ENCODE measurements around the gene AGL.
A peak's percentile ranks its signal among the peaks of the same experiment; 100 is the strongest.
"Not testable (repeated sequence)": the region's sequence is repeated elsewhere in the genome, so short reads cannot be mapped to it uniquely, and the experiment has no call there.

Gene AGL

DNA sequence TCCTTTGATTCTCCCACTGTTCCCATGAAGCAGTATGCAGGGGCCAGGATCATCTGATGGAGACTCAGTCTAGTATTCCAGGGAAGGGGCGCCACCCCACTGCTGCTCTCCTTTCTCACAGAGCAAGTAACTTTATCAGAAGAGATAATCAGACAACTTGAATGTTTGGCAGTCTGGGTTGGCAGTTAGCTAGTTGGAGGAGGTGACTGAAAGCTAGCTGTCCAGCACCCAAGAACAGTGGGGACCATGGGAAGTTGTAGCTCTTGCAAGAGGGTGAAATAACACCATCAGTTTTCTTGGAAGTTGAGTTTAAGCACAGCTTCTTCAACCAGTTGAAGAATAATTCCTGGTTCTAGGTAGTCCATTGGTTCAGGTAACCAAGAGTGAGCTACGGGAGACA, 22.2 kb upstream of the AGL start:
- TF ChIP-seq, protein P1, sequence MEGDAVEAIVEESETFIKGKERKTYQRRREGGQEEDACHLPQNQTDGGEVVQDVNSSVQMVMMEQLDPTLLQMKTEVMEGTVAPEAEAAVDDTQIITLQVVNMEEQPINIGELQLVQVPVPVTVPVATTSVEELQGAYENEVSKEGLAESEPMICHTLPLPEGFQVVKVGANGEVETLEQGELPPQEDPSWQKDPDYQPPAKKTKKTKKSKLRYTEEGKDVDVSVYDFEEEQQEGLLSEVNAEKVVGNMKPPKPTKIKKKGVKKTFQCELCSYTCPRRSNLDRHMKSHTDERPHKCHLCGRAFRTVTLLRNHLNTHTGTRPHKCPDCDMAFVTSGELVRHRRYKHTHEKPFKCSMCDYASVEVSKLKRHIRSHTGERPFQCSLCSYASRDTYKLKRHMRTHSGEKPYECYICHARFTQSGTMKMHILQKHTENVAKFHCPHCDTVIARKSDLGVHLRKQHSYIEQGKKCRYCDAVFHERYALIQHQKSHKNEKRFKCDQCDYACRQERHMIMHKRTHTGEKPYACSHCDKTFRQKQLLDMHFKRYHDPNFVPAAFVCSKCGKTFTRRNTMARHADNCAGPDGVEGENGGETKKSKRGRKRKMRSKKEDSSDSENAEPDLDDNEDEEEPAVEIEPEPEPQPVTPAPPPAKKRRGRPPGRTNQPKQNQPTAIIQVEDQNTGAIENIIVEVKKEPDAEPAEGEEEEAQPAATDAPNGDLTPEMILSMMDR (IDR thresholded peaks at IDR 0.05; ENCODE audit: insufficient read depth, low read length, missing control alignments) = no peak
- H3K4me3 ChIP-seq (ENCODE audit: low read depth, low read length) = no peak overlapping the region
- DNase-seq (ENCODE audit: low read depth, low spot score) = no peak
- POLR2A ChIA-PET = no interaction called here
- CTCF ChIA-PET = interaction anchor here (0.7 to 1.4 kb wide), 2 partner anchors 16 to 631 kb away, joined by 3 to 4 read pairs; no protein-coding TSS in a partner anchor

DNA sequence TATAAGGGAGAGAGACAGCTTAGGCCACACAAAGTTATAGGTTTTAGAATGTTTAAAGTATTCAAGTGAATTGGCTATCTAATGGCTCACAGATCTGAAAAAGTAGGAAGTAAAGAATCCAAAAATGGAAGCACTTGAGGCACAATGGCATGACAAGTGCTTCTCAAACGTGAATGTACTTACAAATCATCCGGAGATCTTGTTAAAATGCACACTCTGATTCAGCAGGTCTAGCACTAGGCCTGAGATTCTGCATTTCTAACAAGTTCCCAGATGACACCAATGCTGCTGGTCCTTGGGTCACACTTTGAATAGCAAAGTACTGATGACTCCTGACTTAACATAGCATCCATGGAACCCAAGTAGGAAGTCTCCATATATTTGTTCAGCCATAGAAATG, 20.9 kb upstream of the AGL start:
- DNase-seq (ENCODE audit: low read depth, low spot score) = no peak

DNA sequence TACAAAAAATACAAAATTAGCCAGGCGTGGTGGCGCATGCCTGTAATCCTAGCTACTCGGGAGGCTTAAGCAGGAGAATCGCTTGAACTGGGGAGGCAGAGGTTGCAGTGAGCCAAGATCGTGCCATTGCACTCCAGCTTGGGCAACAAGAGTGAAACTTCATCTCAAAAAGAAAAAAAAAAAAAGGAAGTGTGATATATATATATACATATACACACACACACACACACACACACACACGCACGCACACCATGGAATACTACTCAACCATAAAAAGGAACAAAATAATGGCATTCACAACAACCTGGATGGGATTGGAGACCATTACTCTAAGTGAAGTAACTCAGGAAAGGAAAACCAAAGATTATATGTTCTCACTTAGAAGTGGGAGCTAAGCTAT, 16.2 kb upstream of the AGL start:
- POLR2A ChIA-PET = not testable (repeated sequence)

More for the DNA sequence above, 20.9 kb upstream of the AGL start:
- TF ChIP-seq, protein P1 (IDR thresholded peaks at IDR 0.05; ENCODE audit: insufficient read depth, low read length, missing control alignments) = no peak
- CTCF ChIA-PET = no interaction called here
- POLR2A ChIA-PET = no interaction called here
- H3K4me3 ChIP-seq (ENCODE audit: low read depth, low read length) = no peak overlapping the region

GRCh38 chr1:99836171-99837103, 13.7 kb upstream of the AGL start:
- H3K4me3 ChIP-seq (ENCODE audit: low read depth, low read length); POLR2A ChIA-PET; CTCF ChIA-PET; DNase-seq (ENCODE audit: low read depth, low spot score): not testable (repeated sequence)

More for the DNA sequence above, 16.2 kb upstream of the AGL start:
- H3K4me3 ChIP-seq (ENCODE audit: low read depth, low read length); DNase-seq (ENCODE audit: low read depth, low spot score); CTCF ChIA-PET: not testable (repeated sequence)

- POLR2A ChIA-PET; CTCF ChIA-PET; DNase-seq (ENCODE audit: low read depth, low spot score): not testable (repeated sequence)
Observed at GRCh38 chr1:99840353-99840752, 9.8 kb upstream of the AGL start.

GRCh38 chr1:99843760-99844159, 6.4 kb upstream of the AGL start:
- no peak overlapping the region for H3K4me3 ChIP-seq (ENCODE audit: low read depth, low read length)
- CTCF ChIA-PET = interaction anchor here (1.2 to 1.4 kb wide), 2 partner anchors 11 to 16 kb away, joined by 3 to 4 read pairs; no protein-coding TSS in a partner anchor
- POLR2A ChIA-PET = no interaction called here
- TF ChIP-seq, protein P1 (IDR thresholded peaks at IDR 0.05; ENCODE audit: insufficient read depth, low read length, missing control alignments) = no peak
- no peak for DNase-seq (ENCODE audit: low read depth, low spot score)

More at GRCh38 chr1:99840353-99840752, 9.8 kb upstream of the AGL start:
- H3K4me3 ChIP-seq (ENCODE audit: low read depth, low read length) = not testable (repeated sequence)

GRCh38 chr1:99845201-99845600, 5.0 kb upstream of the AGL start:
- POLR2A ChIA-PET; H3K4me3 ChIP-seq (ENCODE audit: low read depth, low read length); CTCF ChIA-PET; DNase-seq (ENCODE audit: low read depth, low spot score): not testable (repeated sequence)

DNA sequence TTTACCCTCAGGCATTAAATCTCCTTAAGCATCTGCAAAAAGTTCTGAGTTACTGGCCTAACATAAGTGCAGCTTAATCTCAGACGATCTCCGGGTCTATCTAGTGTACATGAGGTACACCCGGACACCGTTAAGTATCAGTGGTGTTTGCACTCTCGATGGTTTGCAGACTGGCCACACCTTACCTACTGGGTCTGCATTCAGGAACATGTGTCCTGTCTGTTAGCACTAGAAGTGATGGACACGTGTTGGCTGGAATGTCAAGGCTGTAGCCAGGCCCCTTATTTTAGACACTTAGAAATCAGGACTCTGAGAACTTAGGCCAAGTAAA, 783 bp upstream of the AGL start:
- POLR2A ChIA-PET = no interaction called here

More for the DNA sequence above, 783 bp upstream of the AGL start:
- TF ChIP-seq, protein P1 (IDR thresholded peaks at IDR 0.05; ENCODE audit: insufficient read depth, low read length, missing control alignments) = no peak
- H3K4me3 ChIP-seq (ENCODE audit: low read depth, low read length) = peak overlapping the region; percentile 91
- CTCF ChIA-PET = interaction anchor here (1.2 to 1.3 kb wide), 2 partner anchors 604 to 1019 kb away, joined by 3 read pairs; no protein-coding TSS in a partner anchor
- no peak for DNase-seq (ENCODE audit: low read depth, low spot score)
